ENCODE results near the gene UBTD1. TPM values are rescaled to one million over a fixed set of nuclear protein-coding genes. Genes with fewer than 3 reads are reported as not detected.
"Not testable (repeated sequence)": the region's sequence is repeated elsewhere in the genome, so short reads cannot be mapped to it uniquely, and the experiment has no call there.

Gene UBTD1
- total RNA-seq, 2 donors from 2014 or later, result 19.1 to 19.3 TPM

GRCh38 chr10:97465982-97466381, 32.7 kb upstream of the UBTD1 start:
- H3K4me1 ChIP-seq (ENCODE audit: control insufficient read depth, insufficient read depth, low read length), result peaks cover 6% of the 10 kb centered on the region
- Mint-ChIP-seq H3K27ac (no peak overlapping the region), H3K9me3 (no peaks in the 10 kb centered on the region), H3K27me3 (ENCODE audit: insufficient read depth) (no peaks in the 10 kb centered on the region), H3K4me1 (no peaks in the 10 kb centered on the region), H3K36me3 (ENCODE audit: low read depth) (peaks cover 74% of the 10 kb centered on the region), H3K4me3 (no peak overlapping the region)
- no peak overlapping the region for H3K4me3 ChIP-seq (ENCODE audit: low read length)
- peaks cover 92% of the 10 kb centered on the region for H3K36me3 ChIP-seq (ENCODE audit: control insufficient read depth, insufficient read depth, low read length)
- no peak for TF ChIP-seq CTCF (conservative IDR thresholded peaks at IDR 0.05)
- no peaks in the 10 kb centered on the region for H3K9me3 ChIP-seq (ENCODE audit: control insufficient read depth, low read length)
- no peak overlapping the region for H3K27ac ChIP-seq (ENCODE audit: low read depth, low read length)
- no peak overlapping the region for H3K9ac ChIP-seq (ENCODE audit: extremely low read depth, low read length, poor library complexity, severe bottlenecking)
- 94 to 96% methylated on average over 6 to 7 of the region's 7 CpGs for WGBS, 2 experiments (ENCODE audit: insufficient coverage in 1 of 2, insufficient read length in 1 of 2)
- H3K27me3 ChIP-seq (ENCODE audit: control insufficient read depth, insufficient read depth, low read length, poor library complexity, severe bottlenecking), result no peaks in the 10 kb centered on the region
- no peak for DNase-seq

- Histone ChIP-seq H3K36me3 (ENCODE audit: control insufficient read depth, insufficient read depth, low read length) (peaks cover 89% of the 10 kb centered on the region), H3K27ac (ENCODE audit: low read depth, low read length) (no peak overlapping the region), H3K9ac (ENCODE audit: extremely low read depth, low read length, poor library complexity, severe bottlenecking) (no peak overlapping the region), H3K4me1 (ENCODE audit: control insufficient read depth, insufficient read depth, low read length) (peaks cover 6% of the 10 kb centered on the region), H3K4me3 (ENCODE audit: low read length) (no peak overlapping the region), H3K9me3 (ENCODE audit: control insufficient read depth, low read length) (no peaks in the 10 kb centered on the region), H3K27me3 (ENCODE audit: control insufficient read depth, insufficient read depth, low read length, poor library complexity, severe bottlenecking) (no peaks in the 10 kb centered on the region)
- WGBS, 2 experiments (ENCODE audit: insufficient coverage in 1 of 2, insufficient read length in 1 of 2), result 95 to 100% methylated on average over 2 to 4 of the region's 4 CpGs
- H3K36me3 Mint-ChIP-seq (ENCODE audit: low read depth), result peaks cover 68% of the 10 kb centered on the region
- no peaks in the 10 kb centered on the region for H3K4me1 Mint-ChIP-seq
- H3K27me3 Mint-ChIP-seq (ENCODE audit: insufficient read depth), result no peaks in the 10 kb centered on the region
- no peak for DNase-seq
- TF ChIP-seq CTCF (conservative IDR thresholded peaks at IDR 0.05), result no peak
- no peaks in the 10 kb centered on the region for H3K9me3 Mint-ChIP-seq
- H3K4me3 Mint-ChIP-seq, result no peak overlapping the region
- H3K27ac Mint-ChIP-seq, result no peak overlapping the region
Measured at GRCh38 chr10:97466755-97467154, 32.0 kb upstream of the UBTD1 start.

- H3K4me1 ChIP-seq (ENCODE audit: control insufficient read depth, insufficient read depth, low read length), result peaks cover 6% of the 10 kb centered on the region
- H3K27me3 ChIP-seq (ENCODE audit: control insufficient read depth, insufficient read depth, low read length, poor library complexity, severe bottlenecking), result no peaks in the 10 kb centered on the region
- no peak overlapping the region for H3K9ac ChIP-seq (ENCODE audit: extremely low read depth, low read length, poor library complexity, severe bottlenecking)
- no peak for TF ChIP-seq CTCF (conservative IDR thresholded peaks at IDR 0.05)
- no peak overlapping the region for H3K4me3 ChIP-seq (ENCODE audit: low read length)
- no peaks in the 10 kb centered on the region for H3K27me3 Mint-ChIP-seq (ENCODE audit: insufficient read depth)
- no peak overlapping the region for H3K4me3 Mint-ChIP-seq
- H3K36me3 ChIP-seq (ENCODE audit: control insufficient read depth, insufficient read depth, low read length), result peaks cover 82% of the 10 kb centered on the region
- H3K9me3 ChIP-seq (ENCODE audit: control insufficient read depth, low read length), result no peaks in the 10 kb centered on the region
- 92% methylated on average over 3 of the region's 3 CpGs for WGBS, 2 experiments (ENCODE audit: insufficient coverage in 1 of 2, insufficient read length in 1 of 2)
- H3K4me1 Mint-ChIP-seq, result no peaks in the 10 kb centered on the region
- H3K27ac Mint-ChIP-seq, result peak overlapping the region; percentile 55
- no peak overlapping the region for H3K27ac ChIP-seq (ENCODE audit: low read depth, low read length)
- peaks cover 59% of the 10 kb centered on the region for H3K36me3 Mint-ChIP-seq (ENCODE audit: low read depth)
- no peak for DNase-seq
- H3K9me3 Mint-ChIP-seq, result no peaks in the 10 kb centered on the region
Measured at GRCh38 chr10:97468162-97468561, 30.6 kb upstream of the UBTD1 start.

GRCh38 chr10:97468781-97469180, 29.9 kb upstream of the UBTD1 start:
- DNase-seq; H3K9ac ChIP-seq (ENCODE audit: extremely low read depth, low read length, poor library complexity, severe bottlenecking); H3K4me1 Mint-ChIP-seq; H3K27me3 Mint-ChIP-seq (ENCODE audit: insufficient read depth); H3K27ac ChIP-seq (ENCODE audit: low read depth, low read length); H3K4me1 ChIP-seq (ENCODE audit: control insufficient read depth, insufficient read depth, low read length); H3K9me3 ChIP-seq (ENCODE audit: control insufficient read depth, low read length); H3K27me3 ChIP-seq (ENCODE audit: control insufficient read depth, insufficient read depth, low read length, poor library complexity, severe bottlenecking); H3K4me3 Mint-ChIP-seq; H3K4me3 ChIP-seq (ENCODE audit: low read length); H3K9me3 Mint-ChIP-seq: not testable (repeated sequence)
- 86 to 97% methylated on average over 12 of the region's 12 CpGs for WGBS, 2 experiments (ENCODE audit: insufficient coverage in 1 of 2, insufficient read length in 1 of 2)
- peak overlapping the region; percentile 55 for H3K27ac Mint-ChIP-seq
- peaks cover 61% of the 10 kb centered on the region for H3K36me3 Mint-ChIP-seq (ENCODE audit: low read depth)
- peaks cover 83% of the 10 kb centered on the region for H3K36me3 ChIP-seq (ENCODE audit: control insufficient read depth, insufficient read depth, low read length)
